ENCODE results near the gene FTHL17.

Gene FTHL17

DNA sequence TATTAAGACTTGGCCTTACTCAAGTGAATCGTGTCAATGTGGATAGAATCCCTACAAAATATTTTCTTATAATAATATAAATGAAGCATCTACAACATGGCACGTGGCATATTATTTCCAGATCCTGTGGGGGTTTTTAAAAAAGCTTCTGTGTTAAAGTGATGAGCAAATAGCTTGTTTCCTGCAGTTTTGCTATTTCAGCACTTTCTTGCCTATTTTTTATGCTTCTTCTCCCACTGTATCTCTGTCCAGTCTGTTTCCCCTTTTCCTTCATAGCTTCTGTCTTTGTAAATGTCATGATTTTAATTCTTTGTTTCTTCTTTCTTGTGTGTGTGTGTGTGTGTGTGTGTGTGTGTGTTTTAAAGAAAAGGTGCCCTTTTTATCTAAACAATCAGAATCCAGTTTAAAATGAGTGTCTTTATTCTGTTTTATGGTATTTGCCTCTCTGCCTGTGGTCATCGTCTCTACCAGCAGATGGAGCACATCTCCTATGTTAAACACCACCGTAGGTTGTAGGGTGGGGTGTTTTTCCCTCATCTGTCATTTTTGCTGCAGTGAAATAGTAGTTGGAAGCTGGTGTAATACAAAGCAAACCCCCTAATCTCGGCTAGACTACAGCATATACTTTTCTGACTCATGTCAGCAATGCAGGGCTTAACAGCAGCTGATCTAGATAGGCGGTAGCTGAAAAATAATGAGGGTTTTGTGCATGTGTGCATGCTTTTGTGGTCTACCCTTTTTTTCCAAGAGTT lies 33.1 kb downstream of the FTHL17 start:
- no peak for DNase-seq (ENCODE audit: low read depth)

DNA sequence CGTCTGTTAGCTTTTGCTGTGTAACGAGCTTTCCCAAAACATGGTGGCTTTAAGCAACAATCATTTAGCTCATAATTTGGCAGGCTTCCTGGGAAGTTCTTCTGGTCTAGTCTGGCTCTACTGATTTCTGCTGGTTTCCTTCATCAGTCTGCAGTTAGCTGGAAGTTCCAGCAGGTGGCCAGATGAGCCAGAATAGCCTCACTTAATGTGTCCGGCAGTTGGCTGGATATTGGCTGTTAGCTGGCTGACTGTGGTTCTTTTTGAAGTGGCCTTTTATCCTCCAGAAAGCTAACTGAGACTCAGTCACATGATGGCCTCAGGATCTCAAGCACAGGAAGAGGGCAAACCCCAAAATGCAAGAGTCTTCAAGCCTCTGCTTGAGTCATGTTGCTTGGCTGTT lies 34.9 kb downstream of the FTHL17 start:
- no peak for DNase-seq (ENCODE audit: low read depth)

DNA sequence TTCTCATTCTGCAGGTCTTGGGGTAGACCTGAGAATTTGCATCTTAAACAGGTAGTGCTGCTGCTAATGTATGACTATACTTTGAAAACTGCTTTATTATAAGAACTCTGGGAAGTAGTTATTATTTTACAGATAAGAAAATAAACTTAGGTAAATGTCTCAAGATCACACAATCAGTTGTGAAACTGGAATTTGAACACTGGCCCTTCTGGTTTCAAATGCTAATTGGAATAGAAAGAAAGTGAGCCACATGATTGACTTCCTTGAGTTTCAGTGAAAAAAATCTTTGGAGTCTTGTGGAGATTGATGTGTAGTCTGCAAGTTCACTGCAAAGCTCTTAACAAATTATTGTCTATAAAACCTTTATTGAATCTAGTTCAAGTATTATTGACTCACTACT lies 44.5 kb downstream of the FTHL17 start:
- no peak for DNase-seq (ENCODE audit: low read depth)

- DNase-seq (ENCODE audit: low read depth) = no peak
Measured at GRCh38 chrX:31024866-31025265, 47.0 kb downstream of the FTHL17 start.

- no peak for DNase-seq (ENCODE audit: low read depth)
Measured at GRCh38 chrX:31021537-31021936, 50.3 kb downstream of the FTHL17 start.
